Femur (tissue), 1 donor: Measurements from ENCODE around the gene PDE8B.

Experiments used
- DNase-seq: peaks from one replicate; pipeline ENCODE4 v3.0.0-alpha.2; 2017

The PDE8B gene

DNA sequence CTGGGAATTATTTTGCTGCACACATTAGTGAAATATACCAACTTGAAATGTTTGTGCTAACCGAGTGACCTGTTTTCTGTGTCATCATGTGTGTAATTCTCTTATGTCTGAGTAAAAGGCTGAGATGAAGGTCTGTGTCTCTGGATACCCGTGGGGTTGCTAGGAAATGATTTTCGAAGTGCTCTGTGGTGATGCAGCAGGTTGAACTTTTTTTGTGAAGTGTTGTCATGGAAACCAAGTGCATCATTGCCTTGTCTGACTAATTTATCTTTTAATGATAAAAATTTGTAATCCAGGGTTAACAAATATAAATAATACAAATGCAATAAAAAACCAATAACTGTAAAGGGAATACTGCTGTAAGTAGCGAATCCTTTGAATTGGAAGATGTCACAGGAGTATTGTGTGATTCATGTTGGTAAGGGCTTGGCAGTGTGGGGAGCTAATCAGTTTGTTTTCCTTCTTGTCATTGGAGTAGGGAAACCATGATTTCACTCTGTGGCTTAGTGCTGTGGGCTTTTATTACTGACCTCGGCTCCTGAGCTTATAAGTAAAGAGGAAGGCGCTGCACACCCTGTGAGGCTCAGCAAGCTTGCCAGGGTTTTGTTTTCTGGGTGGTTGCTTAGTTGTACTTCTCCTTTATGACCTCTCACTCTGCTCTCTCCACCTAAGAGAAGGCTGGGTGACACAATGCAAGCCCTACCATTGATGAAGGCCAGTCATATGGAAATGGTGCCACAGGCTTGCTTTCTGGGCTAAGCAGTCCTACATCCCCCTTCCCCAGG, 22.3 kb downstream of the PDE8B start:
- DNase-seq: no peak

DNA sequence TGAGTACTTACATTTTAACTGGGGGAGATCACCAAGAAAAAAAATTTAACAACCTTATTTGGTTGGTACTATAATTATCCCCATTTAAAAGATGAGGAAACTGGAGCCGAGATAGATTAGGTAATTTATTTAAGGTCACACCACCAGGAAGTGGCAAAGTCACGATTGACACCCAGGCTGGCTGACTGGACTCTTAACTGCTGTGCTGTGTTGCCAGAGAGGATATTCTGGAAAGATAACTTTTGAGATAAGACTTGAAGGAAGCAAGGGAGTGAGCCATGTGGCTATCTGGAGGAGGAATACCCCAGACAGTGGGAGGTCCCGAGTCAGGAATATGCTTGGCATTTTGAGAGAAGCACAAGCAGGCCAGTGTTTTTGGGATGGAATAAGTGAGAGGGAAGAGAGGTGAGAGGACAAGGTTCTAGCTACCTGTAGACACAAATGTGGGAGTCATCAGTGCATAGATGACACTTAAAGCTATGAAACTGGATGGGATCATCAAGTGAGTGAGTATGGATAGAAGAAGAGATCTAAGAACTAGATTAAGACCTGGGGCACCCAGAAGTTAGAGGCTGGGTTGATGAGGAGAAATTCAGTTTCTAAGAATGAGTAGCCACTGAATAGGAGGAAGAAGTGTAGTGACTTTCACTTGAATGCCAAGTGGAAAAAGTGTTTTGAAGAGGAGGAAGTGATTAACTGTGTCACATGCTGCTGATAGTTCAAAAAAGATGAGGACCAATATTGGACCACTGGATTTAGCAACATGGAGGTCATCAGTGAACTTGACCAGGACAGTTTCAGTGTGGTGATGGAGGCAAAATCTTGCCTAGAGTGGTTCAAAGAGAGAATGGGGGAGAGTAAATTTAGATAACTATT, 25.6 kb downstream of the PDE8B start:
- DNase-seq: no peak

DNA sequence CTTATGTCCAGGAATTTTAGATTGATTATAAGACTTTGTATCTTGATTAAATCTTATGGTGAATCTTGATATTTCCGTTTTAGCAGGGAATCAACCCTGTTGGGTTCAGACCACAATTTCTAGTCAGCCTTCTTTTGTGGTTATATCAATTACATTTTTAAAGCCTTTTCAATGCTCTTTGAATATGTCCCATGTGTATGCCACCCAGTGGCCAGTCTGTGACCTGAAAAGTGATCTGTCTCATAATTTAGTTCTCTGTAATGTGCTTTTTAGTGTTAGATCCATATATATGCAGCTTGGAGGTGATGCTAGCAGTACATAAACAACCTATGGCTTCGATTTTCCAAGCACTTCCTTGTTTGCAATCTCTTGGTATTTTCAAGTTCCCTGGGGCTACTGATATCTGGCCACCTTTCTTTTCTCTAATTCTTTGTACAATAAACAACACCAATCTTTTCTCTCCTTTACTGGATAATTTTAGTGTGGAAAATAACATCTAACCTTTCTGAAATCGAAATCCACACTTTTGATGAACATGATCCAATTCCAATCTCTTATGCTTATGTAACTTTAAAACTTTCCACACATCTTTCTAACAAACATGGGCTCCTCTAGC, 28.8 kb downstream of the PDE8B start:
- no peak for DNase-seq

DNA sequence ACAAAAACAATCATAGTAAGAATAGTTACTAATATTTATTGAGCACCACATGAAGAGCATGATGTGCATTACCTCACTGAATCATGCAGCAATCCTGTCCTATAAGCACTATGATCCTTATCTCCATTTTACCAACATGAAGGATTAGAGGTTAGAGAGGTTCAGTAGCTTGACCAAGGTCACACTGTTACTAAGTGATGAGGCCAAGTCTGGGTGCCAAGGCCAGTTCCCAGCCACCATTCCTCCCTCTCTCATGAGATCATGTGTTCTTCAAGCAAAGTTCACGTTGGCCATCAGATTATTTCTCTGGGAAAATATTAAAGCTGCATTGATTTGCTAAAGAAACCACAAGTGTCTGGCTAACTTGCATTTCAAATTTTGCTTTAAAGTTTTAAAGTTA, 31.0 kb downstream of the PDE8B start:
- no peak for DNase-seq

DNA sequence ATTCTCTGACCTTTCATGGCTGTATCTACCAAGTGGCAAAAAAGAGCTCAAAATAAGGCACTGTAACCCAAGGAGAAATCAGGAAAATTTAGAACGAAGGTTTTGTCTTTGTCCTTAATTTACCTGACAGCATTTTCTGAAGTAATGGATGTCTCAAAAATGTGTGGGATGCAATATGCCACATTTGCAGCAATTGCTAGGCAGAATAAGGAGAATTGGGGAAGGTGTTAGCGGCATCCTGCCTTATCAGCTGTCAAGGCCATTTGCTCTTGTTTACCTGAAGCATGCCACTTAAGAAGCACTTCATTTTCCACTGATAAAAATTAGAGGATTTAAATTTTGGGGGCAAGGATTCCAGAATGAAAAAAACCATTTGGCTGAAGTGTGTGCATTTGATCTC, 39.0 kb downstream of the PDE8B start:
- DNase-seq: no peak

DNA sequence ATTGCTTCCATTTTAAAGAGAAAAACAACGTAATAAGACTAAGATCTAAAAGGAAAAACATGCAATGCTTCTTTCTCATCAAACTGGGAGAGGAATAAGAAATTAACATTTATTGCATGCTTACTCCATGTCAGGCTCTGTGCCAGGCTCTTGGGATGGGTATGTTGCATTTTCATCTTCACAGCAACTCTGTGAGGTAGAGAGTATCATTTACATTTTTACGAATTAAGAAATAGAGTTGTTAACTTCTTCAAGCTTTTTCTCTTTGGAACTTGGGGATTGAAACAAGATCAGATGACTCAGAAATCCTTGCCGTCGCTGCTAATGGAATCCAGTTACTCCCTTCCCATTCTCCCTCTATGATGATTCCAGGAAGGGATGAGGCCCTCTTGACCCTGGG, 39.5 kb downstream of the PDE8B start:
- DNase-seq: no peak

DNA sequence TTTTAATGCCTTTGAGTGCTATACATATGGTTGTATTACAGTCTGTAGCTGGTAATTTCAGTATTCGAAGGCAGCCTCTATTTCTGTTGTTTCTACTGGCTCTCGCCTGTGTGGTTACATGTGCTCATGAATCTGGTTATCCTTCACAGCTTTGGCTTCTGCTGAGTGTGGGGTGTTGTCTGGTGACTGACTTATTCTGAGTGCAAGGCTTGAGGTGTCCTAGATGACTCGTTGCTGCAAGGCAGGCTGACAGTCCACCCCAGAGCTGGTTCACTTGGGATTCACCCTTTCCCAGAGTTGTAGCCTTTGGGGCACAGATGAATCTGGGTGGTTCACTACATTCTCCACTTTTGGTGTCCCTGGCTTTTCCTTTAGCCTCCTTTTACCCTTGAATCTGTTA, 41.4 kb downstream of the PDE8B start:
- no peak for DNase-seq

DNA sequence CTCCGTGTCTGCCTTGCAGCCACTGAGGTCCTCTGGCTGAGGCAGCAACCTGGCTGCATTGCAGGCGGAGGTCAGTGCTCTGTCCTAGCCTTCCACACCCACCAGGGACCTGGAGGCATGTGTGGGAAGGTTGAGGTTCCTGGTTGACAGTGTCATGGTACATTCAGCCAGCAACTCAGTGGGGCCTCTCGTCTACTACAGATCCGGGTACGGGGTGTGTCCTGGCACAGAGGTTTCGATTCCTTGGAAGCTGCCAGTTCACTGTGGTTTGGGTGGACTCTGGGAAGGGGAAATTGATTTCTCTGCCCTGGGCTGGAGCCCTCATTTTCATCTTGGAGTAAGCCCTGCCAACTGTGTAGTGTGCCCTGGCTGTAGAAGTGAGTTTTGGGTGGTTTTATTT, 45.1 kb downstream of the PDE8B start:
- peak; percentile 35 for DNase-seq

DNA sequence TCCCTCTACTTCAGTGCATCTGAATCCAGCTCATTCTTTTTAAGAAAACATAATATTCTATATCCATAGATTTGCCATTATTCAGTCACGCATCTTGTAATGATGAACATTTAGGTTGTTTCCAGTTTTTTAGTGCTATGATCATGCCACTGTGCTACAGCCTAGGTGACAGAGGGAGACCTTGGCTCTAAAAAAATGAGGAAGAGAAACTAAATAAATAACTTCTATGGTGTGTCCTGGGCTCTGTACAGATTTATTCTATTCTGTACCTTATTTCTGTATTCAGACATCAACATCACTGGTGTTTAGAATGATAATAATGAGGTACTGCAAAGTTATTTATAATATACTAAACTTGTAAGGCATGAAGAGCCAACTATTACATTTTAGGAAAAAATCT, 45.9 kb downstream of the PDE8B start:
- no peak for DNase-seq

DNA sequence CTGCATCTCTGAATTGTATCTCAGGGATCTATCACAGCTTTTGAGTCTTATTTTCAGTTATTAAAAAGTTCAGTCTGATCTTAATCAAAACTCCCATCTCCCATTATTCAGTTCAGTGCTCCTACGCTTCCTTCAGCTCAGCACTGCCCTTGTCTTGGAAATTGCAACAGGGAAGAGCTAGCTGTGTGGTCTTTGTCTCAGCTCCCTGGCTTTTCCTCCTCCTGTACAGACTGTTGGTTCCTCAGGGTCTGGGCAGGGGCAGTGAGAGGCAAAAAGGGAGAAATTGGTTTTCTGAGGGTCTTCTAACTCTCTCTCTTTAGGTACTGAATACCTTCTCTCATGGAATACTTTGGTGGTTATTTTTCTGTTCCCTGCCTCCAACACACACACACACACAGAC, 48.2 kb downstream of the PDE8B start:
- DNase-seq: no peak

DNA sequence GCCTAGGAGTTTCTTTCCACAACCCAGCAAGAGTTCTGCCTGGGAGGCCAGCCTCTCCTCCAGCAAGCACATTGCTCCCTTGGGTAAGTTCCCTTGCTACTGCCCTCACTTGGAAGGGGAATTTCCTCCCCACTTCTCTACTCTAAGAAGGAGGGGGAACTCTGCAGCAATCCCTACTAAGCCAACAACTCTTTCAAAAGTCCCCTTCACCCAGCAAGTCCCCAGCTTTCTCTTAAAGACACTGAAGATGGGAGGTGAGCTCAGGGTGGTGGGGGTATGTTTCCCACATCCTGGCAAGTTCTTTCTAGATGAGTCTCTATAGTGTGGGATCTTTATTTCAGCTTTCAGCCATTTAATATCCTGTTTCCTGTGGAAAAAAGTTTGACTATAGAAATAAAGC, 49.0 kb downstream of the PDE8B start:
- no peak for DNase-seq

DNA sequence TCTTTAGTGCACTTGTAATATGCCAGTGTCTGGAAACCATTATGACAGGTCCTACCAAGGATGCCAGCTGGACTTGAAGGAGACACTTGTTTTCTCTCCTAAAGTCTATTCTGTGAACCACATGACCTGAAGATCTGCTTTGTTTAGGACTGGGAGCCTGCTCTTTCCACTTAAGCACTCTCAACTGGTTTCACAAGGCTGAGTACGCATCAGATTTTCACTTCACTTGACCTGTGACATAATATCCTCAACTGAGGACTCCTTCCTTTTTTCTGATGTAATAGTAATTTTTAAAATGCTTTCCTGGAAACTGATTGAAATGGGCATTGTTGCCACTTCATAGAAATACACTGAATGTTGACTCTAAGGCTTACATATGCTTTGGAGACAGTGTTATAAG, 52.2 kb downstream of the PDE8B start:
- no peak for DNase-seq

DNA sequence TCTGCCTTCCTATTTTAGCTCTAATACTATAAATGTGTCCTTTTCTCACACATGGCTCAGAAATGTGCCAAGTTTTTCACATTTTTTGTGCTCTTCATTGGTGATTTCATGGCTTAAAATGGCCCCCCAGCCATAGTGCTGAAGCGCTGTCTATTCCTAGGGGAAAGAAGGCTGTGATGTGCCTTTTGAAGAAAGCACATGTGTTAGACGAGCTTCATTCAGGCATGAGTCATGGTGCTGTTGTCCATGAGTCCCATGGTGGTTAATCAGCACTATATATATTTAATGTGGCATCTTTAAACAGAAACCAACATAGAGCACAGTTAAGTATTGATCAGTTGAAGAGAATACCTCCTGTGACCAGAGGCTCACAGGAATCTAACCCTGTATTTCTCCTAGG, 55.8 kb downstream of the PDE8B start:
- DNase-seq: no peak

DNA sequence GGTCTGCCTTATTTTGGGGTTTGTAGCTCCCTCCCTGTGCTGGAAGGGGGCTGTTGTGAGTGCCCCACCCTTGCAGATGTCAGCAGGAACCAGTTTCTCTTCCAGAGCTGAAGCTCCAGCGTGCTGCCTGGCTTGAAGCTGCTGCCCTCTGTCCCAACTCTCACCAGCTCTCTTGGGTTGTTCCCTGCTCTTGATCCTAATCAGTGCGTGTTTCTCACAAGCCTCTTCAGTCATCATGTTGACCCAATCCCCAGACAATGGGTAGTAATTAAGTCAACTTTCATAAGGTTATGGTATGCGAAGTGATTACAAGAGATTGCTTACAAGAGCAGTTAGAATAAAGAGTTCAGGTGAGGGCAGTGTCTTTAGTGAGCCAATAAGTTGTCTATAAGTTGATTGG, 57.0 kb downstream of the PDE8B start:
- DNase-seq: no peak

DNA sequence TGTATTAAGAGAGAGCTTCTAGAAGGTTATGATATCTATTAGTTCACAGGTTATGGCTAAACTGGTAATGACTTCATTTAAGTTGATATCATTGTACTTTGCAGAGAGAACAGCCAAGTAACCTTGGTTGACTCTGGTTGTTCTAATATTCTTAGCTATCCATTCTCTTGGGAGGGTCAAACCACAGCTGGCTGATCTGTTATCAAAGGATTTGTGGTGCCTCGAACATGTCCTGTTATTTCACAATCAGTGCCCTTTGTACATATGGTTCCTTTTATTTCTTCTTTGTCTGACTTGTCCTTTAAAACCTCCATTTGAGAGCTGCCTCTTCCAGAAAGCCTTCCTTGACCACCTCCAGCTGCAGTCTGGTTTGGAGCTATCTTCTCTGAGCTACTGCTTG, 61.7 kb downstream of the PDE8B start:
- no peak for DNase-seq

DNA sequence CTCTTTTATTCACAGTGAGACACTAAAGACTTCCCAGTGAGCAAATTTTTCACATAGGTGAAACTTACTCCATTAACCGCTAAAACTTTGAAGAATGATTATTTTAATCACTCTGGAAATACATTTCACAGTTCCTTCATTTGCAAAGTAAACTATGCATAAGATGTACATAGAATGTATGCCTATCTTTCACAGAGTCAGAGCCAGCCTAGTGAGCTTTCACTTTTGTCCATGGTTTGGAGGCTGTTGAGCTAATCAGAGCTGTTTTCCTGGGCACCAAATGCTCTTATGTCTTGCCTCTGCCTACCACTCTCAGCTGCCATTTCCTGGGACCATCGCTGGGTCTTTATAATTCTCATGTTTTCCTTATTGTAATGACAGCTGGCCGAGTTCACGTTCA, 67.3 kb downstream of the PDE8B start:
- DNase-seq: no peak

DNA sequence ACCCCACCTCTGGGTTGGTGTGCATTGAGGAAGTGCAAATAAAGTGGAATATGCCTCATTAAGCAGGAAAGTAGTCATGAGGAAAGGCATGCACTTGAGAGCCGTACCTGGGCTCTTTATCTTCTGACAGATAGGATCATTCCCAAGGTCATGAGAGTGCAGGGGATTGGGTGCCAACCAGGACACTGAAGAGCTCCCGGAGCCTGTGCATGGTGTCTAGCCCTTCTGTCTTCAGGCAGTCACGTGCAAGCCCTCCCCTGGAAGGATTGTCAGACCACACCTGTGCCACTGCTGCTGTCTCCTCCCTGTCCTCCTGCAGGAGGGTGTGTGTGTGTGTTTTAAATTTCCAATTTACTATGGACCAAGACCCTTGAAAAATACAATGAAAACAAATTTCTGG, 69.6 kb downstream of the PDE8B start:
- no peak for DNase-seq

DNA sequence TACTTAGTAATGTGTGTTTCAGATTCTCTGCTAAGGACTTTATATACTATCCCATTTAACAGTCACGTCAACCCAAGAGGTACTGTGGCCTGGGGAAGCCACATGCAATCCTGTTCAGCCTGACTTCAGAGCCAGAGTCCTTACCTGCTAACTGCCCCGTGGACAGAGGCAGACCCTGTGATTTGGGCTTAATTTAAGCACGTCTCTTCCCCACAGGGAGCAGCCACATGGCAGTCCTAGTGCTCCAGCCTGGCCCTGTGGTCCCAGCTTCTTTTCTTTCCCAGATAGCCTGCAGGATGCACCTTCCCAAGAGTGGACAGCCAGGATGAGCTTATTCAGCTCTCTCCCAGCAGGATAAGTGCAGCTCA, 71.5 kb downstream of the PDE8B start:
- DNase-seq: no peak

DNA sequence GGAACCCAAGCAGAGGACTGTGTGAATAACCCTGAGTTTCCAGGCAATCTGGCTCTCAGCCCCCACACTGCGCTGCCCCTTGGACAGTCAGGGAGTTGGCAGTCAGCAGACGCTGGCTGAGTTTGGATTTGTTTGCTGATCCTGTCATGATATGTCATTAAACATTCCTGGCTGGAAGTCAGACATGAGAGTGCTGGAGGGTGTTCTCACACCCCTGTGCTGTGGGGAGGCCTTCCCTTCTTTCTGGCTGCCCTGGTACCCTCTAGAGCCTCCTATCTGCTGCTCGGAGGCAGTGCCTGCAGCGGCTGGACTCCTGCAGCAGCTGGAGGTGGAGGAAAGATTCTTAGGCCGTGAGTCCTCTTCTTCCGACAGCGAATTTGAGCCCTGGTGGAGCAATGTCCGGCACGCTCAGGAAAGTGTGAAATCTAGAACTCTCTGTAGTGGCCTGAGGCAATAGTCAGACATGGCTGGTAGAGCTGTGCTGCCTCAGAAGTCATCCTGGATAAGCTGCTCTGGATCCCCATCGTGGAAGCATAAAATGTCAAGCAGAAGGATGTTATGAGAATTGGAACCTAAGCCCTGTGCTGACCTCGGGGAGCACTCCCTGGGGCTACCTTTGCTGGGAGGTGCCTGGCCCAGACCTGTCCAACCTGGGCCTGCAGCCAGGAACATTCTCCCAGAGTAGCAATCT, 72.0 kb downstream of the PDE8B start:
- no peak for DNase-seq

DNA sequence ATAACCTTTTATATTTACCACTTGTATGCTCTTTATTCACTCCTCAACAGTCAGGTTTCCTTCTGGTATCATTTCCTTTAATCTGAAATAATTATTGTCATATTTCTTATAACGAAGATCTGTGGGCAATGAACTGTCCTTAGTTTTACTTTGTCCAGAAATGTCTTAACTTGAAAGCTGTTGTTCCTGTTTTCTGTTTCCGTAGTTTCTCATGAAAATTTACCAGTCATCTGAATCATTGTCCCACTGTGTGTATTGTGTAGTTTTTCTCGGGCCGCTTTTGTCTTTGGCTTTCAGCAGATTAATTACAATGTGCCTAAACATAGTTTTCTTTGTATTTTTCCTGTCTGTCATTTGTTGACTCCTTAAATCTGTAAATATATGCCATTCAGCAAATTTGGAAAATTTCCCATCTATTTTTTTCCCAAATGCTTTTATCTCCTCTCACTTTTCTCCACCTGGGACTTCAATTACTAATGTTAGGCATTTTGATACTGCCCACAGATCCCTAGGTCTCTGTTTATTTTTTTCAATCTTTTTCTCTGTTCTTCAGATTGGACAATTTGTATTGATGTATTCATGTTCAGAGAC, 74.9 kb downstream of the PDE8B start:
- DNase-seq: no peak

DNA sequence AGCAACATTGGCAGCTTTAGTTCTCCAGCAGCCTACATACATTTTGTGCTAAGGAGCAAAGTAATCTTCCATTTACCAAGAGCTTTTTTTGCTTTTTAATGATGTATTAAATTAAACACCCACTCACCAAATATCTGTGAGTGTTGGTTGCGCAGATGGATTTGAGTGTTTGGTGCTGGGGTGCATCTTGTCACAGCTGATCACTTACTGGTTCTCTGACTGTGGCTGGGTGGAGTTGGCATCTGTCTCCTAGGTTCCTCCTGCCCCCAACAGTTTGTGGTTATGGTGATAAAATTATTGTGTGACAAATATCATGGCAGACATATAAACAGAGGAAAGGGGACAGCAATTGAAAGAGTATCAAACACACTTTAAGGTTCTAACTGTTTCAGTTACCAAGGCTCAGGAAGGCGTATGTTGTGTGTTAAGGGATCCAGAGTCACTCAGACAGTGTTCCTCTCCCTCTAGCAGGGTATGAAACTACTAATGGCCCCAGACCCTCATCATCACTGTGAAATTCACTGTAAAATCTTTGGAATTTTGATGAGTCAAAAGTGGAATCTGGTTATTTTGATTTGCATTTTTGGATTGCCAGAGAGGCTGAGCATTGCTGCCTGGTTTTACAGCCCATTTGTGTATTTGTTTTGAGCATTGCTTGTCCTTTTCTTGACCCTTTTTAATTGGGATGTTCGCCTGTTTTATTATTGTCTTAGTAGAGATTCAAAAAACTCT, 81.7 kb downstream of the PDE8B start:
- no peak for DNase-seq

DNA sequence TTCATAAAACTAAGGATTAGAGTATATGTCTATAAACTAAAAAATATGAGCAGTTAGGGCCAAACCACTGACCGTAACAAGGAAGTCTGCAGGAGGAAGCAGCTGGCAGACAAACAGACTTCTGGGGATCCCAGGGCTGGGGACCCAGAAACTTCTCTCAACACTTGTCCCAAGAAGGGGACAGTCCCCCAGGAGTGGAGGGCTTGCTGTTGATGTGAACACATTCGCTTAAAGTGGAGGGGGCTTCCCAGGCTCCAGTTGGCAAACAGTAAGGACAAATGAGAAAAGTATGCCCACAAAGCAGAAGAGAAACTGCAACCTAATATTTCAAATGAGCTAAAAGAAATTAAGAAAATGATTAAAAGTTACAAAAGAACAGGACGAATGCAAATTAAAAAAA, 83.7 kb downstream of the PDE8B start:
- DNase-seq: no peak
